DMS53 treated with DMSO at 0.1 percent for 48 hours (cell line): ENCODE measurements around the gene FAM89B.
"Not testable (repeated sequence)": the region's sequence is repeated elsewhere in the genome, so short reads cannot be mapped to it uniquely, and the experiment has no call there.

Source experiments
- DNase-seq: peaks from one replicate; lab custom pipeline; 2025; ENCODE audit not compliant: unreplicated experiment; lab: John Stamatoyannopoulos, UW

Gene FAM89B

DNA sequence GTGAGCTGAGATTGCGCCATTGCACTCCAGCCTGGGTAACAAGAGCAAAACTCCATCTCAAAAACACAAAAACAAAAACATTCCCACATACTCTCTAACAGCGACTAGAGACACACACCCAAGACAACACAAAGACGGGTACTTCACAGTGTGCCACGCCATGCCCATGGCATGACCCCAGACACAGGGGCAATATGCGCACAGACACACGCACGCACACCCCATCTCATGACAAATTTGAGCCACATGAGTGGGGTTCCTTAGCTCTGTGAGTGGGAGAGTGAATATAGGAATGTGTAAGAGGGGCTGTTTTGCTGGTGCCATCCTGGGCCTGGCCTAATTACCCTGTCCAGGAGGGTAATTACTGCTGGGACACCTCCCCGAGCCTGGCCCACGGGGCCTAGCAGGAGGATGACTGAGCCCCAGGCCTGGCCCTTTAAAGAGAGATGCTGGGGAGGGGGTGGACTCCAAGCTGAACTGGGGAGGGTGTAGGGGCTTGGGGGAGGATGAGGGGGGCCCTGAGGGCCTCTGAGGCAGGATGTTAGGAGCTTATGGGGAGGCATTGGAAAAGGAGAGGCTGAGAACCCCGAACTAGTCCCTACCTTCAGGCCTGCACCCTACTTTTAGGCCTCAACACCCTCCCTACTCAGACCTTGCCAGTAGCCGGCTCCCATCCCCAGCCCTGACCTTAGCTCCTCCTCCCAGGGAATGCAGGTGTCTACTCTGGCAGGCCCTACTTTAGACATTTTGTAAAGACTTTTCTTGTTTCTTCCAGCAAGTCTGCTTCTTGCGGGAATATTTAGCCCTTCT is 15.7 kb upstream of the FAM89B start:
- no peak for DNase-seq

- DNase-seq = no peak
These were observed 14.9 kb upstream of the FAM89B start for GRCh38 chr11:65557280-65558001.

DNA sequence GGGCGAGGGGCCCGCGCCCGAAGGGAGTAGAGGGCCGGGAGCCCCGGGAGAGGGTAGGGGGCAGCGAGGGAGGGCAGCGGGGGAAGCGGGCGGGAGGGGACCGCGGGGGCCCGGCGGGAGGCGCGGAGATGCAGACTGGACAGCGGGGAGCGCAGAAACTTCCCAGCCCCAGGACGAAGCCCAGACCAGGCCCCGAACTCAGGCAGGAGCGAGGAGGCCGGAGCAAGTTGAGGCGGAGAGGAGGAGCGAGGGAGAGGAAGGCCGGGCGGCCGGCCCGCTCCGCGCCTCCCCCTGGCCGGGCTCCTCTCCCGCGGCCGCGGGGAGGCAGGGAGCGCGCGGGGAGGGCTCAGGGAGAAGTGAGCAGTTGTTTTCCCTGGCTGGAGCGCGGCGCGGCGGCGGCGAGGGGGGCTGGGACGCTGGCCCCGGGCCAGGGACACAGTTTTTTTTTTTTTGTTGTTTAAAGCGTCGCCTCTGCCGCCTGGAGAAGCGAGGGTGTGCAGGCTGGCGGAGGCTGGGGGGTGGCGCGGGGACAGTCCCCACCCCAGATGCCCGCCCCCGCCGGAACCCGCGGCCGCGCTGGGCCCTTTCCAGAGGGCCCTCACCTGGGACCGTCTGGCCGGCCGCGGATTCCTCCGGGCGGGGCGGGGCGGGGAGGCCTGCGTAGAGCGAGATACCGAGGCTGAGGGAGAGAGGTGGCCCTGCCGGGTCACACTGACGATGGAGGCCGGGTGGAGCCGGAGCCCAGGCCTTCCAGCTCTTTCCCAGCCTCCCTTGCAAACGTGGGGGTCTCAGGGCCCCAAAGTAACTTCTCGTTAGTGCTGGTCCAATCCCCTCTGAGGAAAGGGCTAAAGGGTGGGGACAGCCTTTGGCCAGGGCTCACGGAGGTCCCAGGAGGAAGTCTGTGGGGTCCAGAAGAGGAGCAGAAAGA is 14.1 kb upstream of the FAM89B start, which contains the start of gene LTBP3:
Gene LTBP3 (minus strand): TSS at position 358 of the 928 bp plus-strand sequence. CDS start 400 bp downstream, outside the sequence.
- peak; percentile 56 for DNase-seq

- no peak for DNase-seq
These were observed 13.3 kb upstream of the FAM89B start for GRCh38 chr11:65558930-65559509.

DNA sequence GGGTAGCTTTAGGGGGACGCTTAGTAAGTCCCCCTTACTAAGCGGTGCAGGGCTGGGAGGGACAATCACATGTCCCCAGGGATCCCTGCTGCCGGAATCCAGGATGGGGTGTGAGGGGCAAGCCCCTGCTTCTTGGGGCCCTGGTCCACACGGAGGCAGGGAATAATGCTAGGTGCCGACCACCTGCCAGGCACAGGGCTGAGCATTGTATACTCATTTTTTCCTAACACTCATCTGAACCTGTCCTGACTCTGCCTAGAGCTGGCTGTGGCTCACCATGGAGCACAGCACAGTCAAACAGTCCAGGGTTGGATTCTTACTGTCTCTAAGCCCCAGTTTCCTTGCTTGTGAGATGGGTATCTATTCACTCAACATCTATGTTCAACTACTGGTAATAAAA is 12.8 kb upstream of the FAM89B start:
- DNase-seq = no peak

DNA sequence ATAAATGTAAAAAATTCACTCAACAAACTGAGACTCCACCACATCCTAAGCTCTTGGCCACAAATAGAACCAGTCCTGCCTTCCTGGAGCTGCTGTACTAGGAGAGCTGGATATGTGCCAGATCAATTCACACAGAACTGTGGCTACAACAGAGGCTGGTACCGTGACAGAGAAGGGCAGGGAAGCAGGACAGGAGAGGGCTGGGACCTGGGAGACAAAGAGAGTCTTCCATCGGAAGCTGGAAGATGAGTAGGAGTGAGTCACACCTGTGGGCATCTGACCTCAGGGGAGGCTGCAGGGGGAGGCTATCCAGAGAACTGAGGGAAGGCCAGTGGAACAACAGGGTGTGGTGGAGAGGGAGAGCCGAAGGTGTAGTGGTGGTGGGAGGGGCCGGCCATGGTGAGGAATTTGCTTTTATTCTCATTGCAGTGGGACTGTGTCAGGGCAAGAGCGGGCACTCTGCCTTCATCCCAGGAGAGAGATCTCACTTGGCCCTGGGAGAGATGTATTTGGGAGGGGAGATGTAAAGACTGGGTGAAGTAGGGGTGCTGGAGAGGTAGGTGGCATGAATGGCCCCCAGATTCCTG is 12.3 kb upstream of the FAM89B start:
- DNase-seq = peak; percentile 90

DNA sequence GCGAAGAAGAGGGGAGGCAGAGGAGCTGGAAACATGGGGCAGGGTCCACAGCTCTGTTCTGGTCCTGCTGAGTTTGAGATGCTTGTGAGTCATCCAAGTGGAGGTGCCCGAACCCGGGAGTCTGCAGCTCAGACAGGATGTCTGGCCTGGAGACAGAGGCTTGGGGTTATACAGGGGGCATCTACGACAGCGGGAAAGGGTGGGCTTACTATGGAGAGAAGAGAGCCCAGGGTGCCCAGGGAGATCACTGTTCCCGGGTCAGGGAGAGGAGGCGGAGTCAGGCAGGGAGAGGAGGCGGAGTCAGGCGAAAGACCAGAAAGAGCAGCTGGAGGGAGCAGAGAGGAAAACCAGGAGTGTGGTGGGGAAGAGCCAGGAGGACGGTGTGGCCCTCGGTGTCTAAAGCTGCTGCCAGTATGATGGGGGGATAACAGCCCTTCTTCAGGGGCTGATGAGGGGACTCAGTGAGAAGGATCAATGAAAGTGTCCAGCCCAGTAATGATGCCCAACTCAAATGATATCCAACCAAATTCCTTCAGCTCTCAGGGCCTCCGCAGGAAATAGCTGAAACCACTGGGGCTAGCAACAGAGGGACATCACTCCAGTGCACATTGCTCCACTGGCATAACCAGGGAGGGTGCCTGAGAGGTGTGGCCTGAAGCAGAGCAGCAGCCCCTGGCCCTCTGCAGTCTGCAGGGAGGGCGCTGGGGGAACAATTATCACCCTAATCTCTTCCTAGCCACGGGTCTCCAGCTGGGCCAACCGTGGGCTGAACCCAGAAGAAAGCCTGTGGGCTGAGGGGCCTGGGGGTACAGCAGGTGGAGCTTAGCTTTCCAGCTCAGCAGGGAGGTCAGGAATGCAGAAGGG is 11.6 kb upstream of the FAM89B start:
- peak; percentile 22 for DNase-seq

- DNase-seq = no peak
These were observed 10.3 kb upstream of the FAM89B start for GRCh38 chr11:65562020-65562419.

DNA sequence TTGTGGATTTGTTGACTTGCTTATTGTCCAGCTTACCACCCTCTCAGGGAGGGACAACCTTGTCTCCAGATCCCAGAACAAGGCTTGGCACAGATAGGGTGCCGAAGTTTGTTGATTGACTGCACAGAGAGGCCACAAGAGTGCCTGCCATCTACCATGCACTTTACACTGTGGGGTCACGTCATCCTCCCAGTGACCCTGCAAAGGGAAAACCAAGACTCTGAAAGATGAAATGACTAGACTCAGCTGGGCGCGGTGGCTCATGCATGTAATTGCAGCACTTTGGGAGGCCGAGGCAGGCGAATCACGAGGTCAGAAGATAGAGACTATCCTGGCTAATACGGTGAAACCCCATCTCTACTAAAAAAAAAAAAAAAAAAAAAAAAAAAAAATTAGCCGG is 9.6 kb upstream of the FAM89B start:
- no peak for DNase-seq

DNA sequence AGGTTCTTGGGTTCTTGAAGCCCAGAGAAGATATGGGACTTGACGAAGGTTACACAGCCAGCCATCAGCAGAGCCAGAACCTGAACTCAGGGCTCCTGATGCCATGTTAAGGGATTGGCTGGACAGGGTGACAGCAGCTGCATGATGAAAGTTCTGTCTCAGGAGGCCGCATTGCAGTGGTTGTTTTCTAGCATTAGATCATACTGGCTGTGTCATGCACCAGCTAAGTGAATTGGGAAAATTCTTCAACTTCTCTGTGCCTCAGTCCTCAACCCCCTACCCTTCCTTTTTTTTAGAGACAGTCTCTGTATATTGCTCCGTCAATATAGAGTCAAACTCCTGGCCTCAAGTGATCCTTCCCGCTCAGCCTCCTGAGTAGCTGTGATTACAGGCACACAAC is 8.7 kb upstream of the FAM89B start:
- no peak for DNase-seq

DNA sequence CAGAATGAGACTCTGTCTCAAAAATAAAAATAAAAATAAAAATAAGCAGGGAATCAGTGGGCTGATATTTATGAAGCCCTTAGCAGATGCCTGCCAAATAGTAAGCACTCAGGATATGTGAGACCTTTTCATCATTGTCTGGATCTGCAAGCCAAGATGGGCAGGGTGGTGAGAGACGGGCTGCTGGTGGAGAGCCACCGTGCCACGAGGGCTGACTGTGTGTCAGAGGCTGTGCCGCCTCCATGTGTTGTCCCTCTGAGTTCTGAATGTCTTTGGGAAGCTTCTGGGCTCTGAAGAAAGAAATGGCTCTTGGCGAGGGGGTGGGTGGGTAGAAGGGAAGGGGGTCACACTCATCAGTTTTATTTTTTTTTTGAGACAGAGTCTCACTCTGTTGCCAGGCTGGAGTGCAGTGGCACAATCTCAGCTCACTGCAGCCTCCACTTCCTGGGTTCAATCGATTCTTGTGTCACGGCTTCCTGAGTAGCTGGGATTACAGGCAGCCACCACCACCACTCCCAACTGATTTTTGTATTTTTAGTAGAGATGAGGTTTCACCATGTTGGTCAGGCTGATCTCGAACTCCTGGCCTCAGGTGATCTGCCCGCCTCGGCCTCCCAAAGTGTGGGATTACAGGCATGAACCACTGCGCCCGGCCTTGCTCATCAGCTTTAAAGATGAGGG is 7.3 kb upstream of the FAM89B start:
- not testable (repeated sequence) for DNase-seq

GRCh38 chr11:65565624-65566453 is 6.5 kb upstream of the FAM89B start:
- no peak for DNase-seq

DNA sequence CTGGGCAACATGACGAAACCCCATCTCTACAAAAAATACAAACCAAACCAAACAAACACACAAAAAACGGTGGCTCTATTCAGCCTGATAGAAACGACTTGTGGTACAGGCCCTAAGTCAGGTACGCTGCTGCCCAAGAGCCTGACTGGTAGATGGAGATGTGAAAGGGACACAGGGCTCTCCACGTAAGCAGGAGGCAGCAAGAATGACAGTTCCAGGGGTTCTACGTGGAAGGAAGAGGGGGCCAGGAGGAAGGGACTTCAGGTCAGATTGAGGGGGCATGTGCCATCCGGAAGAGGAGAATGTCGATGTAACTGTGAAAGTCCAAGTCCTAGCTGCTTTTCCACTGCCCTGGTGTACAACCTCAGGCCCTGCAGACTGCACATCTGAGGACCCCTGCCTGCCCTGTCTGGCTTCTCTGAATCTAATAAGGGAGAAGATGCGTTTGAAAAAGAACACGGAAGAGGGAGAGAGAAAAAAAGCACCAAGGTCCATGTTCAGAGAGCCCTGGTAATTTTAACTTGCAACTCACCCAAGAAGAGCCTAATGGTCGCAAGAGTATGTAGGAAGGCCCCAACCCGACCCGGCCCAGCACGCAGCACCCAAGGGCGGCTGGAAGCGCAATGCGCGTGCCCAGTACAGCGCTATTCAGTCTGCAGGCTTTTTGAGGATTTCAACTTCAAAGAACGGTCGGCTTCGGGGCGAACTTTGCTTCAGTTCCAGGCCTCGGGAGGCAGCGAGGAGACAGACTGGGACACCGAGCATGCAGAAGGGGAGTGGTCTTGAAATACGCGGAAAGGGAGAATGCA is 3.0 kb upstream of the FAM89B start:
- no peak for DNase-seq

GRCh38 chr11:65569973-65570918 is 2.1 kb upstream of the FAM89B start, which contains the start of gene ZNRD2:
TSS of gene ZNRD2 (plus strand) at chr11:65570477. CDS start at chr11:65570492, 15 bp downstream.
- peak; percentile 93 for DNase-seq

GRCh38 chr11:65571420-65571819 is 918 bp upstream of the FAM89B start:
- no peak for DNase-seq

- DNase-seq = peak; percentile 50
These were observed 398 bp upstream of the FAM89B start for GRCh38 chr11:65571940-65572339.
